Small intestine (tissue), 7 donors: ENCODE data around the gene OSTC. TPM values are rescaled to one million over a fixed set of nuclear protein-coding genes. Genes with fewer than 3 reads are reported as not detected.

Source experiments
- DNase-seq, 2 donors: peaks; one replicate each; pipeline versions ENCODE4 v3.0.0 to v3.0.0-alpha.2; 2013
- FAIRE-seq: peaks from 2 replicates; lab custom pipeline; 2012; peaks lifted over from hg19 to GRCh38; lab: Jason Lieb, UNC
- H3K27ac ChIP-seq, 3 donors: one replicate each; pipeline ENCODE4 v1.5.1; 2013; ENCODE audit warnings: low read length in 2 of 3, mild to moderate bottlenecking in 2 of 3, control low read depth in 1 of 3, inconsistent platforms in 1 of 3, low read depth in 1 of 3, moderate library complexity in 1 of 3
- H3K27me3 ChIP-seq, 3 donors: one replicate each; pipeline ENCODE4 v1.6.1; 2013; ENCODE audit warnings: low read length in 3 of 3, inconsistent platforms in 1 of 3; ENCODE audit not compliant: control insufficient read depth in 3 of 3, insufficient read depth in 3 of 3
- H3K36me3 ChIP-seq, 3 donors: one replicate each; pipeline ENCODE4 v1.6.1; 2013; ENCODE audit warnings: low read length in 3 of 3, inconsistent platforms in 1 of 3, low read depth in 1 of 3, mild to moderate bottlenecking in 1 of 3, moderate library complexity in 1 of 3; ENCODE audit not compliant: control insufficient read depth in 3 of 3, insufficient read depth in 2 of 3
- H3K4me1 ChIP-seq, 3 donors: one replicate each; pipeline ENCODE4 v1.6.1; 2013; ENCODE audit warnings: low read length in 2 of 3, inconsistent platforms in 1 of 3, low read depth in 1 of 3, mild to moderate bottlenecking in 1 of 3, moderate library complexity in 1 of 3; ENCODE audit not compliant: control insufficient read depth in 3 of 3, insufficient read depth in 2 of 3
- H3K4me3 ChIP-seq, 3 donors: one replicate each; pipeline ENCODE4 v1.5.1; 2013; ENCODE audit warnings: low read length in 3 of 3, control low read depth in 1 of 3, inconsistent platforms in 1 of 3, low read depth in 1 of 3, mild to moderate bottlenecking in 1 of 3, moderate library complexity in 1 of 3
- H3K9me3 ChIP-seq, 2 donors: one replicate each; pipeline ENCODE4 v1.6.1; 2013; ENCODE audit warnings: low read depth in 1 of 2, low read length in 1 of 2; ENCODE audit not compliant: control insufficient read depth in 2 of 2, insufficient read depth in 1 of 2
- WGBS, 3 donors: extraction: QIAGEN DNeasy Blood & Tissue Kit; methylation state at CpG; one replicate each; pipeline ENCODE4 v1.1.7; 2013; 5-methylcytosine and 5-hydroxymethylcytosine counted together
- polyA plus RNA-seq, 4 donors: library from polyadenylated mRNA; stranded (reverse) in 3 of 4; unstranded in 1 of 4; fragments of 200-250 nt in 3 of 4; fragments of 120-200 nt in 1 of 4; gene quantifications; one replicate each; pipeline versions ENCODE4 v1.2.1 to v1.2.3, GENCODE V29; 2013
- donor health status: healthy with polysubstance abuse.
- donor health status: control.
- donor health status: control.
- donor health status: Bipolar disorder and iron deficiency.
- donor health status: healthy.

Gene OSTC
- polyA plus RNA-seq, 4 donors, result 92.4 to 270 (median 172) TPM

GRCh38 chr4:108619372-108620100, 30.9 kb upstream of the OSTC start:
- no peaks in the 10 kb centered on the region for H3K27me3 ChIP-seq
- peaks cover 0 to 13% (median 2%) of the 10 kb centered on the region in 3 donors for H3K4me1 ChIP-seq
- peak; percentile 11 for DNase-seq
- H3K36me3 ChIP-seq, result peaks cover 2 to 11% (median 10%) of the 10 kb centered on the region in 3 donors
- H3K9me3 ChIP-seq, result peaks cover 0 to 1% of the 10 kb centered on the region in 2 donors
- peak overlapping the region; percentile 29 to 82 (median 48) for H3K4me3 ChIP-seq
- H3K27ac ChIP-seq, result peak overlapping the region in 2 of 3 donors; percentile 9 to 83
- WGBS, 3 donors, result 68 to 72% (median 69%) methylated on average over 7 of the region's 7 CpGs
- no peak for FAIRE-seq

- Histone ChIP-seq H3K4me1 (peaks cover 0 to 13% (median 2%) of the 10 kb centered on the region in 3 donors), H3K27me3 (no peaks in the 10 kb centered on the region), H3K4me3 (peak within 1 kb of the TSS; percentile 55 to 82 (median 75)), H3K36me3 (peaks cover 2 to 13% (median 12%) of the 10 kb centered on the region in 3 donors), H3K9me3 (no peaks in the 10 kb centered on the region), H3K27ac (peak within 1 kb of the TSS; percentile 76 to 92 (median 85))
- FAIRE-seq (peak; percentile 67), DNase-seq (peak; percentile 98 to 99)
- WGBS, 3 donors, result 0% methylated on average over 32 of the region's 32 CpGs
These were observed 30.1 kb upstream of the OSTC start, which contains the start of gene RPL34 for GRCh38 chr4:108620101-108620932. Gene RPL34 (plus strand): TSS chr4:108620576. CDS start chr4:108621960, 1,384 bp downstream.

GRCh38 chr4:108620933-108621905, 29.2 kb upstream of the OSTC start:
- Histone ChIP-seq H3K4me3 (peak overlapping the region; percentile 55 to 82 (median 75)), H3K9me3 (no peaks in the 10 kb centered on the region), H3K36me3 (peaks cover 6 to 19% (median 17%) of the 10 kb centered on the region in 3 donors), H3K27ac (peak overlapping the region; percentile 76 to 92 (median 85)), H3K4me1 (peaks cover 0 to 13% (median 2%) of the 10 kb centered on the region in 3 donors), H3K27me3 (no peaks in the 10 kb centered on the region)
- no peak for FAIRE-seq
- WGBS, 3 donors, result 3 to 9% (median 5%) methylated on average over 23 of the region's 23 CpGs
- DNase-seq, result peak; percentile 12 to 25

- Histone ChIP-seq H3K27ac (no peak overlapping the region), H3K4me3 (peak overlapping the region in 1 of 3 donors; percentile 82), H3K36me3 (peaks cover 8 to 27% (median 21%) of the 10 kb centered on the region in 3 donors), H3K9me3 (no peaks in the 10 kb centered on the region), H3K4me1 (peaks cover 0 to 13% (median 2%) of the 10 kb centered on the region in 3 donors), H3K27me3 (no peaks in the 10 kb centered on the region)
- FAIRE-seq, result no peak
- no peak for DNase-seq
- 40 to 58% (median 50%) methylated on average over 4 of the region's 4 CpGs for WGBS, 3 donors
These were observed 28.4 kb upstream of the OSTC start for GRCh38 chr4:108622022-108622421.

- FAIRE-seq, result no peak
- Histone ChIP-seq H3K36me3 (peaks cover 8 to 33% (median 24%) of the 10 kb centered on the region in 3 donors), H3K4me3 (no peak overlapping the region), H3K4me1 (peaks cover 0 to 13% (median 2%) of the 10 kb centered on the region in 3 donors), H3K9me3 (no peaks in the 10 kb centered on the region), H3K27ac (no peak overlapping the region), H3K27me3 (no peaks in the 10 kb centered on the region)
- WGBS, 3 donors, result 89 to 92% (median 90%) methylated on average over 5 of the region's 5 CpGs
- no peak for DNase-seq
These were observed 27.6 kb upstream of the OSTC start for GRCh38 chr4:108622828-108623227.

GRCh38 chr4:108624263-108625056, 25.9 kb upstream of the OSTC start:
- peaks cover 10 to 37% (median 26%) of the 10 kb centered on the region in 3 donors for H3K36me3 ChIP-seq
- H3K9me3 ChIP-seq, result no peaks in the 10 kb centered on the region
- H3K4me1 ChIP-seq, result peaks cover 0 to 13% (median 2%) of the 10 kb centered on the region in 3 donors
- 58 to 72% (median 58%) methylated on average over 2 of the region's 2 CpGs for WGBS, 3 donors
- no peaks in the 10 kb centered on the region for H3K27me3 ChIP-seq
- no peak for FAIRE-seq
- no peak overlapping the region for H3K4me3 ChIP-seq
- DNase-seq, result no peak
- no peak overlapping the region for H3K27ac ChIP-seq

GRCh38 chr4:108626056-108626455, 24.3 kb upstream of the OSTC start:
- Histone ChIP-seq H3K4me1 (peaks cover 0 to 13% (median 2%) of the 10 kb centered on the region in 3 donors), H3K4me3 (no peak overlapping the region), H3K27ac (no peak overlapping the region), H3K27me3 (no peaks in the 10 kb centered on the region), H3K9me3 (no peaks in the 10 kb centered on the region), H3K36me3 (peaks cover 10 to 44% (median 31%) of the 10 kb centered on the region in 3 donors)
- DNase-seq (no peak), FAIRE-seq (no peak)
- 100% methylated on average over 1 of the region's 1 CpG for WGBS, 3 donors
